ENCODE results near the gene C2CD3. TPM values are rescaled to one million over a fixed set of nuclear protein-coding genes. Genes with fewer than 3 reads are reported as not detected.
A peak's percentile ranks its signal among the peaks of the same experiment; 100 is the strongest.

The C2CD3 gene
- total and polyA plus RNA-seq, 9 of the 15 experiments (the other 6 are each of a cell fraction or from before 2014, with no cell fraction given), result 4.4 to 20.2 (median 15.4) TPM

DNA sequence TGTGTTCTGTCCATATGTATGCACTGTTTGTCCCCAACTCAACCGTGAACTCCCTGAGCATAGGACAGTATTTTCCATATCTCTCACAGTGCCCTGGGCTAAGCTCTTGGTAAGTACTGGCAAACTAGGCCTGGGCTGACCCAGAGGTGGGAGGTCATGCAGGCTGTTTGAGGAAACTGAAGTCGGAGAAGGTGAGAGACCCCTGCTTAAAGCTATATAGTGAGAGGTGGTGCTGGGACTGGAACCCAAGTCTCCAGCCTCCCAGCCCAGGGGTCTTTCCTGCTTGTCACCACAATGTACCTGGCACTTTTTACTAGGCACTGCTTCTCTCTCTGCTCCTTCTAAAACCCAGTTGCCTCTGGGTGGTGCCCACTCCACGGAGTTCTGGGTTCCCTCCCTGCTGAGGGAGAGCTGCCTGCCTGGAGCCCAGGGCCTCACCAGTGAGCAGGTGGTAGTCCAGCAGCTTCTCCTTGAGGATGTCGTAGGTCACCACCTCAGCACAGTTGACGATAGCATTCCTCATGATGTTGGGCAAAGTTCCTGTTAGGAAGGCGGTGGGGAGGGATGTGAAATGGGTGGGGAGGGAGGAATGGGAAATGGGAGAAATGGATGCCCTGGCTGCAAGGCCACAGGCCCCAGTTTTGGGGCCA, 166.6 kb downstream of the C2CD3 start:
- POLR2A ChIA-PET, result interaction anchor here (1.4 kb wide), 1 partner anchor 21 kb away, joined by 7 read pairs; the partner anchor contains the start of gene UCP2
- in situ Hi-C loops (cut with MboI), result no loop called here

More for the DNA sequence above, 166.6 kb downstream of the C2CD3 start:
- Histone ChIP-seq H3K4me3 (no peak overlapping the region), H3K36me3 (ENCODE audit: control insufficient read depth, insufficient read depth, low read length) (no peaks in the 10 kb centered on the region), H3K4me1 (replicated peaks in 1 of 2; ENCODE audit: control insufficient read depth in 2 of 2, insufficient read depth in 2 of 2, low read length in 2 of 2) (peaks cover 27 to 42% of the 10 kb centered on the region in 2 experiments), H3K27me3 (ENCODE audit: control insufficient read depth in 2 of 2, insufficient read depth in 2 of 2, low read length in 2 of 2) (no peaks in the 10 kb centered on the region), H3K27ac (ENCODE audit: extremely low read depth, low read depth, low read length) (no peak overlapping the region), H3K9me3 (replicated peaks; ENCODE audit: control insufficient read depth, insufficient read depth, low read depth, low read length) (no peaks in the 10 kb centered on the region), H3K9me1 (ENCODE audit: control insufficient read depth, insufficient read depth, low read length) (no peaks in the 10 kb centered on the region), H3K4me2 (ENCODE audit: insufficient read depth, low read length) (no peak overlapping the region), H3K79me2 (ENCODE audit: control insufficient read depth, insufficient read depth, low read length) (no peaks in the 10 kb centered on the region), H2AFZ (ENCODE audit: low read depth, low read length) (peak overlapping the region; percentile 12; the same call in 1 of the 2 replicates), H3K9ac (ENCODE audit: insufficient read depth in 1 of 2, low read depth in 2 of 2, low read length in 2 of 2) (no peak overlapping the region; a peak in 1 of 4 replicates), H4K20me1 (replicated peaks; ENCODE audit: control insufficient read depth, insufficient read depth, low read length) (no peaks in the 10 kb centered on the region)
- FAIRE-seq, result no peak
- intact Hi-C loops (cut with micrococcal nuclease), result no loop called here
- ATAC-seq, result no peak
- DNase-seq (ENCODE audit: extremely low read depth in 1 of 4, low spot score in 3 of 4), result no peak
- 69% methylated on average over 6 of the region's 6 CpGs for WGBS (ENCODE audit: insufficient coverage, low coverage, missing lambda C conversion rate)
- TF ChIP-seq NRF1 (conservative IDR thresholded peaks at IDR 0.05 in 1 of 2, IDR thresholded peaks at IDR 0.05 in 1 of 2) (no peak), MCM2 (IDR thresholded peaks at IDR 0.05; ENCODE audit: low read depth) (no peak), ZNF584 (CRISPR knock-in tag; IDR thresholded peaks at IDR 0.05; ENCODE audit: low read depth) (no peak), CHCHD3 (CRISPR knock-in tag; IDR thresholded peaks at IDR 0.05) (no peak), KLF13 (tag; IDR thresholded peaks at IDR 0.05; ENCODE audit: borderline replicate concordance, low read depth) (no peak)
- TF ChIP-seq, protein P1, sequence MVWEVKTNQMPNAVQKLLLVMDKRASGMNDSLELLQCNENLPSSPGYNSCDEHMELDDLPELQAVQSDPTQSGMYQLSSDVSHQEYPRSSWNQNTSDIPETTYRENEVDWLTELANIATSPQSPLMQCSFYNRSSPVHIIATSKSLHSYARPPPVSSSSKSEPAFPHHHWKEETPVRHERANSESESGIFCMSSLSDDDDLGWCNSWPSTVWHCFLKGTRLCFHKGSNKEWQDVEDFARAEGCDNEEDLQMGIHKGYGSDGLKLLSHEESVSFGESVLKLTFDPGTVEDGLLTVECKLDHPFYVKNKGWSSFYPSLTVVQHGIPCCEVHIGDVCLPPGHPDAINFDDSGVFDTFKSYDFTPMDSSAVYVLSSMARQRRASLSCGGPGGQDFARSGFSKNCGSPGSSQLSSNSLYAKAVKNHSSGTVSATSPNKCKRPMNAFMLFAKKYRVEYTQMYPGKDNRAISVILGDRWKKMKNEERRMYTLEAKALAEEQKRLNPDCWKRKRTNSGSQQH (CRISPR knock-in tag; IDR thresholded peaks at IDR 0.05), result no peak
- TF ChIP-seq, protein P2, sequence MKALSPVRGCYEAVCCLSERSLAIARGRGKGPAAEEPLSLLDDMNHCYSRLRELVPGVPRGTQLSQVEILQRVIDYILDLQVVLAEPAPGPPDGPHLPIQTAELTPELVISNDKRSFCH (CRISPR knock-in tag; IDR thresholded peaks at IDR 0.05), result no peak
- TF ChIP-seq, protein P2 (tag; IDR thresholded peaks at IDR 0.05), result no peak
- CTCF ChIA-PET (ENCODE audit: low intra/inter-chr PET ratio), result no interaction called here
- no TSS peak for BruUV-seq (replicated peaks)
